Stimulated activated CD8-positive, alpha-beta memory T cell treated with anti-CD3 and anti-CD28 coated beads, Interleukin-15, amount 100 ng/mL, for 48 hours (primary cell): ENCODE data around the gene RPUSD3.

Source experiments
- DNase-seq, 2 donors: peaks; one replicate each; pipeline ENCODE4 v3.0.0-alpha.2; 2020; ENCODE audit warnings: low read depth in 2 of 2

The RPUSD3 gene

DNA sequence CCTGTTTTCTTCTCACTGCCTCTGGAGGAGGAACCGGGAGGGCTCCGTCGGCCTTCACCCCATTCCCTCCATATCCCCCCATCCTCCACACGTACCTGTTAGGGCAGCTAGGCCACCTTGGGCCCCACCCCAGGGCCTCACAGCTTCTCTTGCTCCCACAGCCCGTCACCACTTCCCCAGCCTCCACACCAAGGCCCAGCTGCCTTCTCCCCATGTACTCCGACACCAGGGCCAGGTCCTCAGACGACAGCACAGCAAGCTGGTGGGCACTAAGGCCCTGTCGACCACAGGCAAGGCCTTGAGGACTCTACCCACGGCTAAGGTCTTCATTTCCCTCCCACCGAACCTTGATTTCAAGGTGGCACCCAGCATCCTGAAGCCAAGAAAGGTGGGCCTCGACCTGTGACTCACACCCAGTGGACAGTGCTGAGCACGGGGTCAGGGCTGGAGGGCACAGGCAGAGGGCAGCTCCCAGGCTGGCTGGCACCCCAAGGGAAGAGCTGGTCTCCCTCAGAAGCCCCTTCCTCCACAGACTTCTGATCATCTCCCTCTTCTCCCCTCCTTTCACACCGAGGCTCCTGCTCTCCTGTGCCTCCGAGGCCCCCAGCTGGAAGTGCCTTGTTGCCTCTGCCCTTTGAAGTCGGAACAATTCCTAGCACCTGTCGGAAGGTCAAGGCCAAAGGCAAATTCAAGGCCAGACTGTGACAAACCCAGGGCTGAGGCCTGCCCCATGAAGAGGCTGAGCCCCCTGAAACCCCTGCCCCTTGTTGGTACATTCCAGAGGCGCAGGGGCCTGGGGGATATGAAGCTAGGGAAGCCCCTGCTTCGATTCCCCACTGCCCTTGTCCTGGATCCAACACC is 9.1 kb downstream of the RPUSD3 start:
- no peak for DNase-seq

GRCh38 chr3:9833078-9833477 is 10.7 kb downstream of the RPUSD3 start:
- no peak for DNase-seq

GRCh38 chr3:9831253-9831652 is 12.6 kb downstream of the RPUSD3 start:
- DNase-seq, result no peak

DNA sequence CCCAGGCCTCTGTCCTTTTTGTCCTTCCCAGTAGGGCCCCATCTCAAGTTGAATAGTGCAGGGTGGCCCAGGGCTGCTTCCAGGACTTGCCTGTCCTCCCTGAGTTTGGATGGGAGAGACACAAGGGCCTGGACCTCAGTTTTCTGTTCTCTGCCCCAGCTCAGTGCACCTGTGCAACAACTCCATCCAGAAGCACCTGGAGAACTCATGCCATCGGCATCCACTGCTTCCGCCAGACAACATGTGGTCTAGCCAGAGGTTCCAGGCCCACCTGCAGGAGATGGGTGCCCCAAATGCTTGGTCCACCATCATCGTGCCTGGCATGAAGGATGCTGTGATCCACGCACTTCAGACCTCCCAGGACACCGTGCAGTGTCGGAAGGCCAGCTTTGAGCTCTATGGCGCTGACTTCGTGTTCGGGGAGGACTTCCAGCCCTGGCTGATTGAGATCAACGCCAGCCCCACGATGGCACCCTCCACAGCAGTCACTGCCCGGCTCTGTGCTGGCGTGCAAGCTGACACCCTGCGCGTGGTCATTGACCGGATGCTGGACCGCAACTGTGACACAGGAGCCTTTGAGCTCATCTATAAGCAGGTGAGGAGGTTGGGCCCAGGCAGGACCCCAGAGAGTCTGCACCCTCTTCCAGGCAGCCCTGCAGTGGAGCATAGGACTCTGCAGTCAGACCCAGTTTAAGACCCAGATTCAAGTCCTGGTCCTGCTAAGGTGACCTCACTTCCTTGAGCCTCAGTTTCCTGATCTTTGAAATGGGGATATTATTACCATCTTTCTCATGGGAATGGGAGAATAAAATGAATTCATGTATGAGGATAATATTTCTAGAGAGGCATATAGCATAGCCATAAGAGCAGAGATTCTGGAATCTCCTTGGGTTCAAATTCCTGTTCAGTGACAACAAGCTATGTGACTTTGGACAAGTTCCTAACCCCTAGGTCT is 14.7 kb downstream of the RPUSD3 start:
- no peak for DNase-seq

GRCh38 chr3:9826815-9827573 is 16.8 kb downstream of the RPUSD3 start:
- DNase-seq, result peak in 1 of 2 donors; percentile 13

DNA sequence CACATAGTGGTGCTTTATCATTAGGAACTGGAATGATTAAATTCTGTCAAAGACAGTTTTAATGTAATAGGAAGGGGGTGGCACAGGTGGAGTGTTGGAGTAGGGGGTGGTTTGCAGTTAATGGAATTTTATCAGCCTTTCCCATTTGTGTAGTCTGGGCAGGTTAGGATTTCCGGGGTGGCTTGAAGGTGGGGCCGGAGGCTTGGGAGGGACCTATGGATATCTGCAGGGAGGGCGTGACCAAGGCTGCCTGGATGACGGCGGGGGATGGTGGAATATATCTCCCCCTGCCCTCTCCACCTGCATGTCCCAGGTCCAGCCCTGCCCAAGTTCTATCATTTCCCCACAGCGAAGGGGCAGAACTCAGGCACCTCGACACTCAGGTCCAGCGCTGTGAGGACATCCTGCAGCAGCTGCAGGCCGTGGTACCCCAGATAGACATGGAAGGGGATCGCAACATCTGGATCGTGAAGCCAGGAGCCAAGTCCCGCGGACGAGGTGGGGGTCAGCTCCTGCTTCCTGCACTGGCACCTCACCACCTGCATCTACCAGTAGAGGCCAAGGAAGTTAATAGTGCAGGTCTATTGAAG is 18.3 kb downstream of the RPUSD3 start:
- no peak for DNase-seq

GRCh38 chr3:9820946-9821345 is 22.9 kb downstream of the RPUSD3 start:
- no peak for DNase-seq

- no peak for DNase-seq
These were observed 23.3 kb downstream of the RPUSD3 start for GRCh38 chr3:9820543-9820942.

- no peak for DNase-seq
These were observed 25.0 kb downstream of the RPUSD3 start for GRCh38 chr3:9818666-9819335.

DNA sequence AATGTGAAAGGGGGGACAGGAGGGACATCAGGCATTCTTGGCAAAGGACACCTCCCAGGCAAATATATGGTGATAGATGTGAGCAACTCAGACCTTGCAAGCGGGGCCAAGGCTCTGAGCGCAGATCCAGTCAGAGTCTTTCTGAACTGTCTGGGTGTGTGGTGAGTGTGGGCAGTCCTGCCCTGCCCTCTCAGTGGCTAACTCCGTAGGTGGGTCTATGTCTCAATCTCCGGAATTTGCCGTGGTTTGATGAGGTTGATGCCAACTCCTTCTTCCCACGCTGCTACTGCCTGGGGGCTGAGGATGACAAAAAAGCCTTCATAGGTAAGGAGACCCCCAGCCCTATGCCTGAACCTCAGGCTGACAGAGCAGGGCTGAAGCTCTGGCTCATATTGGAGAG is 26.4 kb downstream of the RPUSD3 start:
- no peak for DNase-seq

GRCh38 chr3:9815986-9816385 is 27.8 kb downstream of the RPUSD3 start:
- no peak for DNase-seq

DNA sequence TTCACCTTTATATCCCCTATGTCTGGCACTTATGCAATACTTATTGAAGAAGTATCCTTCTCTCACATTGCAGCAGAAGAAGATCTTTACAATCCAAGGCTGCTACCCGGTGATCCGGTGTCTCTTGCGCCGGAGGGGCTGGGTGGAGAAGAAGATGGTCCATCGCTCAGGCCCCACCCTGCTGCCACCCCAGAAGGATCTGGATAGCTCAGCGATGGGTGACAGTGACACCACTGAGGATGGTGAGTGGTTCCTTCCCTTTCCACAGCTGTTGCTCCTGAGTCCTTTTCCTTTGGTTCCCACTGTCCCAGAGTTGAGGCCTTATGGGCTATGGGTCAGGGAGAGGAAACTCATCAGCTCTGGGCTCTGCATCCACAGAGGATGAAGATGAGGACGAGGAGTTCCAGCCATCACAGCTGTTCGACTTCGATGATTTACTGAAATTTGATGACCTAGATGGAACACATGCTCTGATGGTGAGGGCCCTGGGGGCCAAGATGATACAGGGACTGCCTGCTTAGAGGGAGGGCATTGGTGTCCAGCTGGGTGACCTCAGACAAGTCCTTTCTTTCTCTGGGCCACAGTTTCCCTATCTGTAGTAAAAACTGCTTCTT is 30.8 kb downstream of the RPUSD3 start:
- DNase-seq, result no peak

GRCh38 chr3:9810846-9811245 is 33.0 kb downstream of the RPUSD3 start:
- no peak for DNase-seq

DNA sequence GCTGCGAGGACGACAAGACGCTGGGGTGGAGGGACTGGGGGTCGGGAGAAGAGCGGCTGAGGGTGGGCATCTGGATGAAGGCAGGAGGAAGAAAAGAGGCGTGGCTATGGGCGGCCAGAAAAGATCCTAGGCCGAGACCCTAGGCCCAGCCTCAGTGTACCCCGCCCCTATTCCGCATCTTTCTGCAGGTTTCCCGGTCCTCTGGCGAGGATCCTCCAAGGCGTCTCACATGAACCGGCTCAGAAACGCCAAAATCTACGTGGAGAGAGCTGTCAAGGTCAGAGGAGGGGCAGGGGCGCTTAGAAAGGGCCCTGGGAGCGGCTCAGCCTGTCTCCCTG is 33.4 kb downstream of the RPUSD3 start:
- DNase-seq, result no peak

DNA sequence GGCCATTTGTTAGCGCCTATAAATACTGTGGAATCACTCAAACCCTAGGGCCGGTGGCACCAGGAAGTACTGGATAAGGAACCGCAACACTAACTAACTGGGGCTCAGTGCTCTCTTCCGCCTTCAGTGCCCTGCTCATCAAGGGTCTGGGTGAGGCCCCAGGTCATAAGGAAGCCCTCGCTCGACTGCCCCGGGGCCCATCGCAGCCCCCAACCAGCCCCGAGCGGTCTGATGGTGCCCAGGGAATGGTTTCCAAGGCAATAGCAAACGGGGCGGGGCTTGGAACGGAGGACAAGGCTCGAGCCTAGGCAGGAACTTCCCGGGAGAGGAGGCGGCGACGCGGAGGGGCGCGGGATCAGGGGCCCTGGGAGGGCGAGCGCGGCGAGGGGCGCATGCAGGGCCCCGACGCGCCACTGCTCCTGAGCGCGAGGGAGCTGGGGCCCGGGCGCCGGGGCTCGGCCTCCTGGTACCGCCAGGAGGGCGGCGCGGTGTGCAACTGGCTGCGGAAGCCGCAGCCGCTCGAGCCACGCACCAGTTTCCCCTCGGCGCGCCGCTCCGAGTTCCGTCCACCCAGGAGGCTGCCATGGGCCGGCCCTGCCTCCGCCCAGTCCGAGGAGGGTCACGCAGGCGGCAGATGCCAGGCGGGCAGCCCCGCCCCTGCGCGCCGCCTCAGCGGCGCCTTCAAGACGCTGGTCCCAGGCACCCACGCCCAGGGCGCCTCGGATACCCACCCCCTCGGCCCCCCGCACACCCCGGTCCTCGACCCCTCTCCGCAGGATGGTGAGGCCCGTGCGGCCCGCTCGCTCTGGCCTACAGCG is 34.0 kb downstream of the RPUSD3 start, which contains the start of gene TTLL3:
Gene TTLL3 (plus strand): TSS at position 648 of the 818 bp plus-strand sequence. CDS start 400 bp downstream, outside the sequence.
- peak in 1 of 2 donors; percentile 9 for DNase-seq

DNA sequence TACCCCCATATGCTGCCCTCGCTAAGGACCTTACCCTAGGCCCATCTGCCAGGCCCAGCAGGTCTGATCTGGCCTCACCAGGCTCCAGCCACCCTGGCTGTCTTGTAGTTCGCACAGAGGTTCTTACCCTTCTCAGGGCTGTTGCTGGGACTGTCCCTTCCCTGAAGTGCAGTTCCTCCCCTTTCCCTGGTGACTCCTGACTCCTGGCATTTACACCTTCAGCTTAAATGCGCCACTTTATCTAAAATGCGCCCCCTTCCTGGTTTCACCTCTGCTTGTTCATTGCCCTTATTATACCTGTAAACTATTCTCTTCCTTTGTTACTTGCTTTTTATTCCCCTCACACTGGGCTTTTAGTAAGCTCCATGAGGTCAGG is 34.6 kb downstream of the RPUSD3 start:
- no peak for DNase-seq

DNA sequence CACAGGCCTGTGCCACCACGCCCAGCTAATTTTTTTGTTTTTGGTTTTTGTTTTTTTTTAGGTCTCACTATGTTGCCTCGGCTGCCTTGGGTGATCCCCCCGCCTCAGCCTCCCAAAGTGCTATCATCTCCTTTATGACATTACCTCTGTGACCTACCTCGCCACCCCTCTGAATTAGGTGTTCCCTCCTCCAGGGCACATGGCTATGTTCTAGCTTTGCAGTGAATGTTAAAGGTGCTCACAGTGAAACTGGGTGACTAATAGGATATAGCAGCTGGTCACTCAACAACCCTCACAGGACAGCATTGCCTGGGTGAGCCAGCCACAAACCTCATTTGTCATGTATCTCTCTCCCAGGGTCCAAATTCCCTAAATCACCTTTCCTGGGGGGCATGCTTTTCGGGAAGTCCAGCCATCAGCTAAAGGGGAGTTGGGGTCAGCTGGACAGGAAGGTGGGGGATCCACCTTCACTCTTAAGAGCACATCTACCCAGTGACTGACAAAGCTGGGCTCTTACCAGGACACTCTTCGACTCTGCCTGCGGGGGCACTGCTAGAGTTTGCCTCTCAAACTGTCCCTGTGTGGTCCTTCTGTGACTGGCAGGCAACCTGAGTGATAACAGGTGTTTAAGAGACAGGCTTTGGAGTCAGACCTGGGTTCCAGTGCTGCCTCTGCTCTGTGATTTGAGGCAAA is 35.3 kb downstream of the RPUSD3 start:
- peak in 1 of 2 donors; percentile 43 for DNase-seq

GRCh38 chr3:9807981-9808344 is 35.8 kb downstream of the RPUSD3 start:
- no peak for DNase-seq
